ENCODE measurements around the gene PIGP. TPM values are rescaled to one million over a fixed set of nuclear protein-coding genes. Genes with fewer than 3 reads are reported as not detected.

PIGP gene
- total RNA-seq: 6.7 and 9.1 TPM in 2 replicates

GRCh38 chr21:37072988-37073416, at the start of gene PIGP, which contains the start of gene TTC3:
PIGP (minus strand) TSS chr21:37073071; CDS start chr21:37072515, 556 bp downstream.
TTC3 (plus strand) TSS chr21:37073254; CDS start chr21:37087258, 14,004 bp downstream.

Other genes starting within 250 kb of the PIGP start
- gene HLCS, start 106.4 kb downstream of the PIGP start, total RNA-seq: 28.6 and 29.4 TPM in 2 replicates
- gene RIPPLY3, start 66.4 kb downstream of the PIGP start, total RNA-seq: not detected in 2 replicates
- gene TTC3, start 183 bp upstream of the PIGP start, total RNA-seq: 229 and 272 TPM in 2 replicates
- 57.9 and 73.5 TPM in 2 replicates for gene VPS26C, start 194.3 kb upstream of the PIGP start, total RNA-seq

Measured in smooth muscle cell of bladder (primary cell).